Activated T-cell treated with anti-CD3 and anti-CD28 coated beads for 1 hour (primary cell): ENCODE data around the gene ZFP14.
"Not testable (repeated sequence)": the region's sequence is repeated elsewhere in the genome, so short reads cannot be mapped to it uniquely, and the experiment has no call there.

Experiments used
- DNase-seq: peaks from one replicate; pipeline ENCODE4 v3.0.0-alpha.2; 2020; ENCODE audit warnings: low read depth

ZFP14 gene

DNA sequence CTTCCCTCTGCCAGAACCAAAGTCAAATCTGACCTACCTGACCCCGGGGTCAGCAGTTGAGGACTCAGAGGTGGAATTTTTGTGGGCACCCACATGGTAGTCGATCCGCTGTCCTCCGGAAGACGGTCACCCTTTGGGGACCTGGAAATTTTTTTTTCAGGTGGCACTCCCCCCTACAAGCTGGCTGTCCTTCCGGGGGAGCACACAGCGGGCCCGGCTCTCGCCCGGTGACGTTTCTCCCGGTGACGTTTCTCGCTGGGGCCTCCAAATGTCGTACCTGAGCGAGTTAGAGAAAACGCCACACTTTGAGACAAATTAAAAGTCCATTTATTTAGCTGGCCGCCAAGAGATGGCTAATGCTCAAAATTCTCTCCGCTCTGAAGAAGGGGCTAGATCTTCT is 48.8 kb downstream of the ZFP14 start:
- DNase-seq, result no peak

DNA sequence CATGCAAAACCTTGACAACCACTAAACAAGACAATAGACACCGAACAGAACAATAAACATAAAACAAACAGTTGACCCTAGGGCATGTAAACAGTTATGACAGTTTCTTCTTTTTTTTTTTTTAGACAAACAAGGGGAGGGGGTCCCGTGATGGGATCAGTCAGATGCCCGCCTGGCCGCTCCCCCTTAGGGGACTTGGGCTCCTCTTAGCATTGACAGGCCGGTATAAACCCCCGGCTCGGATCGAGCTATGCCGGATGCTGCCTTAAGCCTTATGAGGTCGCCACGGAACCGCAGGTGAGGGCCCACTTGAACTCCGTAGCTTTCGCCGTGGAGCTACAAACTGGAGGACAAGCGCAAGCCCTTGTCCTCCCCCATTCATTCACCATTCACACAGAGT is 49.5 kb downstream of the ZFP14 start:
- DNase-seq, result not testable (repeated sequence)

GRCh38 chr19:36326649-36327048 is 52.4 kb downstream of the ZFP14 start:
- DNase-seq, result not testable (repeated sequence)

- not testable (repeated sequence) for DNase-seq
Measured at GRCh38 chr19:36315164-36315563, 63.8 kb downstream of the ZFP14 start.

- DNase-seq, result not testable (repeated sequence)
Measured at GRCh38 chr19:36314053-36314452, 64.9 kb downstream of the ZFP14 start.

GRCh38 chr19:36311098-36311760 is 67.8 kb downstream of the ZFP14 start:
- not testable (repeated sequence) for DNase-seq

- DNase-seq, result not testable (repeated sequence)
Measured at GRCh38 chr19:36310416-36310990, 68.5 kb downstream of the ZFP14 start.

DNA sequence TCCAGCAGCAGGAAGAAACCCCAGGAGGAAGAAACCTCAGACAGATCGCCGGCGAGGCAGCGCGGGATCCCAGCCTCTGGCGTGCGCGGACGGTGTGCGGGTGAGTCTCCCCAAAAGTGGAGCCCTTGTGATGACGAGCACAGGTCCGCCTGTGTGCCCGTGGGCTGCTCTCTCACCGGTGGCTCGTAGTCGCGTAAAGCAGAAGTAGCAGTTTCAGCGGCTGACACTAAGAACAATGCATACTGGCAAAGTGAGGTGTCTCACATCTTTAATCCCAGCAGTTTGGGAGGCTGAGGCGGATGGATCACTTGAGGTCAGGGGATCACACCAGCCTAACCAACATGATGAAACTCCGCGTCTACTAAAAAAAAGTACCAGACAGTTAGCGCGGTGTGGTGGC is 69.2 kb downstream of the ZFP14 start:
- DNase-seq, result not testable (repeated sequence)

- not testable (repeated sequence) for DNase-seq
Measured at GRCh38 chr19:36309309-36309708, 69.7 kb downstream of the ZFP14 start.

GRCh38 chr19:36292317-36292716 is 86.7 kb downstream of the ZFP14 start:
- DNase-seq, result not testable (repeated sequence)
